ENCODE data around the gene ATRNL1.
"Not testable (repeated sequence)": the region's sequence is repeated elsewhere in the genome, so short reads cannot be mapped to it uniquely, and the experiment has no call there.

The ATRNL1 gene

DNA sequence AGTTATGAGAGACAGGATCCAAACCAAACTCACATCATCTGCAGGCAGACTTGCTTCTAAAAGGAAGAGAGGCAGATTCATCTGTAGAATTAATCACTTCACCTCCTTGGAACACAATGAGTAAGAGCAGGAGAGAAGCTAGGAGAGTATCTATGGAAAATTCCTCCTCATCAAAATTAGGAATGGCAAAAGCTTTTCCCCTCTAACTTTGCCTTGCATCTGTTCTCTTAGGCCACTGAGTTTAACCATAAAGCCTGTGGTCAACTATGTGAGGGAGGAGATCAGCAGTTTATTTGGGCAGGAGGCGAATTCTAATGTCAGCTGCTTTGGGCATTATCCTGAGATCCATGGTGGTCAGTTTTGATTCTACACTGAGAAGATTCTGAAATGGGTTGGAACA lies 618.1 kb downstream of the ATRNL1 start:
- DNase-seq (ENCODE audit: low read depth, low spot score) = no peak
- no peak overlapping the region for H3K27ac ChIP-seq

- DNase-seq (ENCODE audit: low read depth, low spot score) = no peak
- H3K27ac ChIP-seq = no peak overlapping the region
These were observed 627.0 kb downstream of the ATRNL1 start for GRCh38 chr10:115720121-115720520.

GRCh38 chr10:115727129-115727528 lies 634.0 kb downstream of the ATRNL1 start:
- H3K27ac ChIP-seq = no peak overlapping the region

GRCh38 chr10:115744089-115744488 lies 650.9 kb downstream of the ATRNL1 start:
- H3K27ac ChIP-seq = no peak overlapping the region
- no peak for DNase-seq (ENCODE audit: low read depth, low spot score)

More at GRCh38 chr10:115727129-115727528, 634.0 kb downstream of the ATRNL1 start:
- no peak for DNase-seq (ENCODE audit: low read depth, low spot score)

DNA sequence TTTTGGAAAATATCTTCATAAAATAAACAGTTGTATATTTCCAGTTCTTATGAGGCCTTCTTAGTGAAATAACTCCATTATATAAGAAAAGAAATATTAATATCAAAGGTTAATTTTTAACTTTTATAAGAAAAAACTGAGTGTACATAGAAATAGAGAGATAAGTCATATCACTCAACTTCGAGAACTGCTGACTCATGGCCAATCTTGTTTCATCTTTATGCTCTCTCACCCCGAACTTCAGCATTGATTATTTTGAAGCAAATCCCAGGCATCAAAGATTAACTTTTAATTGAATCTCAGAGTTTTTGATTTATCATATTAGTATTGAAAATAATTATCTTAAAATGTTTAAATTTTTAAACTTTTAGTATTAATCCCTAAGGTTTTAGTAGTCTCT lies 652.8 kb downstream of the ATRNL1 start:
- no peak for DNase-seq (ENCODE audit: low read depth, low spot score)
- no peak overlapping the region for H3K27ac ChIP-seq

- no peak overlapping the region for H3K27ac ChIP-seq
- DNase-seq (ENCODE audit: low read depth, low spot score) = no peak
These were observed 654.6 kb downstream of the ATRNL1 start for GRCh38 chr10:115747811-115748210.

DNA sequence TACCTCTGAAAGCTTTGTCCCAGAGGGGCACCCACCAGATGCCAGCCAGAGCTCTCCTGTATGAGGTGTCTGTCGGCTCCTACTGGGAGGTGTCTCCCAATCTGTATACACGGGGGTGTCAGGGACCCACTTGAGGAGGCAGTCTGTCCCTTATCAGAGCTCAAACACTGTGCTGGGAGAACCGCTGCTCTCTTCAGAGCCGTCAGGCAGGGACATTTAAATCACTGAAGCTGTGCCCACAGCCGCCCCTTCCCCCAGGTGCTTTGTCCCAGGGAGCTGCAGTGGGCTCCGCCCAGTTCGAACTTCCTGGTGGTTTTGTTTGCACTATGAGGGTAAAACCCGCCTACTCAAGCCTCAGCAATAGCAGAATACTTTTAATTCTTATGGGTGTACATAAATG lies 665.3 kb downstream of the ATRNL1 start:
- DNase-seq (ENCODE audit: low read depth, low spot score); H3K27ac ChIP-seq: not testable (repeated sequence)

DNA sequence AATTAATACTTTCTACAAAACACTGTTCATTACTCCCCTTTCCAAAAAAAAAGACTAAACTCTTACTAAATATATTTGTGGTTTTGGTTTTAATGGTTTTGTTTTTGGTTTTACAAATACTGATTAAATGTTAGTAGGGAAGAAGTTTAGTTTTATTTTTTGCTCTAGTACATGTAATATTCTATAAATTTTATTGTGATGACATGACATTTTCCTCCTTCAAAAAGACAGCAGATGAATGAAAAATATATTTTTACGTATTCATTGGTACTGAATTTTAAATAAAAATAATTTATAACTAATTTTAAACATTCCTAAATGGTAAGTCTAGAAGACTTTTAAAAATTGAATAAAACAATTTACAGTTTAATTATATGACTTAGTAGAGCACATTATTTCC lies 667.0 kb downstream of the ATRNL1 start:
- no peak overlapping the region for H3K27ac ChIP-seq
- no peak for DNase-seq (ENCODE audit: low read depth, low spot score)

GRCh38 chr10:115761166-115761565 lies 668.0 kb downstream of the ATRNL1 start:
- no peak overlapping the region for H3K27ac ChIP-seq
- DNase-seq (ENCODE audit: low read depth, low spot score) = no peak

GRCh38 chr10:115762029-115762428 lies 668.9 kb downstream of the ATRNL1 start:
- no peak overlapping the region for H3K27ac ChIP-seq
- DNase-seq (ENCODE audit: low read depth, low spot score) = no peak

DNA sequence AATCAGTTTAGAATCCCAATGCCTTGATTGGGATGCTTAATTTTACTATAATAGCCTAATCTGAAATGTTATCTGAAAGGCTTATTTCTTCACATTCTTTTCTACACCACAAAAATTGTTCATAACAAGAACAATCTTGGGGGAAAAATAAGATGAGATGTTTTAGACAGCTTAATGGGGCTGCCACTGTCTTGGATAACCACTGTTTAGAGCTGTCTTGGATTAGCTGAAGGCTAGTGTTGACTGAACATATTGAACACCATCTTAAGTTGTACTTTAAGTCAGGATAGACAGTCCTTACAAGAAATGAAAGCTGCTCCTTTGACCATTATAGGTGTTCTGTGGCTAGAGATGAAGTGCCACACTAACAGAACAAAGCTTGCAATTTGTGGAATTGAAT lies 678.6 kb downstream of the ATRNL1 start:
- DNase-seq (ENCODE audit: low read depth, low spot score) = no peak
- no peak overlapping the region for H3K27ac ChIP-seq

GRCh38 chr10:115772606-115773005 lies 679.4 kb downstream of the ATRNL1 start:
- H3K27ac ChIP-seq = no peak overlapping the region
- peak; percentile 5 for DNase-seq (ENCODE audit: low read depth, low spot score)

- H3K27ac ChIP-seq = no peak overlapping the region
- DNase-seq (ENCODE audit: low read depth, low spot score) = no peak
These were observed 680.7 kb downstream of the ATRNL1 start for GRCh38 chr10:115773832-115774231.

- H3K27ac ChIP-seq = no peak overlapping the region
These were observed 681.6 kb downstream of the ATRNL1 start for GRCh38 chr10:115774721-115775120.

GRCh38 chr10:115777646-115778045 lies 684.5 kb downstream of the ATRNL1 start:
- no peak for DNase-seq (ENCODE audit: low read depth, low spot score)
- H3K27ac ChIP-seq = no peak overlapping the region

More at GRCh38 chr10:115774721-115775120, 681.6 kb downstream of the ATRNL1 start:
- no peak for DNase-seq (ENCODE audit: low read depth, low spot score)

DNA sequence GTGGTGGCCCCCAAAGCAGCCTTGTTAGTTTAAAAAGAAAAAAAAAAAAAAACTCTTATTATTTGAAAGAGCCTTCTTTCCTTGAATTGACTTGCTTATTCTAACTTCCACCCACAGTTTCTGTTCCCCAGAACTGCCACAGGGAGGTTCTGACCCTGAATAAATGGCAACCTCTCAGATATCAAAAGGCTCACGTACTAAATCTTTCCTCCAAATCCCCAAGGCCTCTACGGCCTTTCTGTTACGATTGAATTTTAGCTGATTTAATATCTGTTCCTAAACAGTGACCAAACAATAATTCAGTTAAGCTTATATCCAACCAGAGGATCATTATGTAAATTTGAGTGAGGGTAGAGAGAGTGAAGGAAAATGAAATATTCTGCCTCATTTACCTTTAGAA lies 697.1 kb downstream of the ATRNL1 start:
- DNase-seq (ENCODE audit: low read depth, low spot score) = no peak
- no peak overlapping the region for H3K27ac ChIP-seq

GRCh38 chr10:115795964-115796363 lies 702.8 kb downstream of the ATRNL1 start:
- H3K27ac ChIP-seq = no peak overlapping the region
- no peak for DNase-seq (ENCODE audit: low read depth, low spot score)

DNA sequence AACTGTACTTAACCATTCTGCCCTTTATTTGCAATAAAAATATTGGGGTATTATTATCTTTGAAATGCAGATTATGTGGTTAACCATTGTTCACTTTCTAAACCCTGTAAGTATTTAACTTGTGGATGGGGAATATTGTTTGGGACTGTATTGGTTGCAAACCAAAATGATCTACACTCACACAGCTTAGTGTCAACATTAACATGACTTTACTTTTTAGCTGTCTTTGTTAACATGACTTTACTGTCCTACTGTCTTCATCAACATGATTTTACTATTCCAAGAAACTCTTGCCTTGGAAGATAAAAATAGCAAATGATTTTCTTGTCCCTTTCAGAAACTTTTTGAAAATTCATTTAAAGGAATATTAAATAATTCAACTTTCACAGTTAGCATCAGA lies 708.3 kb downstream of the ATRNL1 start:
- H3K27ac ChIP-seq = no peak overlapping the region
- DNase-seq (ENCODE audit: low read depth, low spot score) = no peak

DNA sequence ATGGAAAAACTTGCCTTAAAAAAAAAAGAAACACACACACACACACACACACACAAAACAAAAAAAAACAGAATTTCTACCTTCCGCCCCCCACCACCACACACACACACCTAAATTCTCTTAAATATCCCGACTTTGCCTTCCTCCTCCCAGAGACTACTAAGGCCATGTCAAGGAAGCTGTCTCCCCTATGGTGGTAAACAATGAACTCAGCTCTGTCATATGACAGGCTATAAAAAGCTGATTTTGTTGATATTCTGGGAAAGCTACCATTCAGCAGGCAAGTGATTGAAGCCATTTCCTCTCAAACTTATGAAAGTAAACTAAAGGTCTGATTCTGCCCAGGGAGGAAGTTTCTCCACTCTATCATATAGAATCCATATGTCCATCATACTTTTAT lies 708.8 kb downstream of the ATRNL1 start:
- H3K27ac ChIP-seq = no peak overlapping the region
- DNase-seq (ENCODE audit: low read depth, low spot score) = no peak

GRCh38 chr10:115802911-115803310 lies 709.7 kb downstream of the ATRNL1 start:
- no peak overlapping the region for H3K27ac ChIP-seq
- no peak for DNase-seq (ENCODE audit: low read depth, low spot score)

- no peak for DNase-seq (ENCODE audit: low read depth, low spot score)
- no peak overlapping the region for H3K27ac ChIP-seq
These were observed 721.4 kb downstream of the ATRNL1 start for GRCh38 chr10:115814542-115814941.

- no peak for DNase-seq (ENCODE audit: low read depth, low spot score)
- H3K27ac ChIP-seq = no peak overlapping the region
These were observed 724.8 kb downstream of the ATRNL1 start for GRCh38 chr10:115818012-115818411.

DNA sequence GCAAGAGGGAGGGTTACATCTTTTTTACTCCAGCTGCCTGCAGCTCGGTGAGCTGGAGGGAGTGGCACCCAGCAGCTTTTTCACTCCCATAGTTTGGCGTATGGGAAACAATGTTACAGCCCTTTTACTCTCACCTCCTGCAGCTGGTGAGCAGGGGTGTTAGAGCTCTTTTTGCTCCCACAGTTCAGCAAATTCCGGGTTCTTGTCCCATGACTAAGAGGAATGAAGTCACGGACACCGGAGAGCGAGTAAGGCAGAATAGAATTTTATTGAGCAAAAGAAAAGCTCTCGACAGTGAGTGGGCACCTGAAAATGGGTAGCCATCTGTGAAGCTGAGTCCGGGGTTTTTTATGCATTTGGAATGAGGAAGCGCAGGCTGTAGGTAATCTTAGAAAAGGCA lies 733.2 kb downstream of the ATRNL1 start:
- no peak for DNase-seq (ENCODE audit: low read depth, low spot score)
- H3K27ac ChIP-seq = no peak overlapping the region
